SU-DHL-6 (cell line): ENCODE data around the gene PDGFD.

Source experiments
- H2AFZ ChIP-seq: fragments of 200-600 bp; sonication (generic); 2 replicates; pipeline ENCODE4 v1.6.1; 2014; ENCODE audit warnings: low read depth, mild to moderate bottlenecking, moderate library complexity, mixed read lengths, antibody characterized with exemption, low read length; ENCODE audit not compliant: severe bottlenecking
- H3F3A ChIP-seq: fragments of 200-600 bp; shearing (Covaris generic); 2 replicates; pipeline ENCODE4 v1.6.0; 2016; ENCODE audit warnings: antibody characterized with exemption, mild to moderate bottlenecking; ENCODE audit not compliant: insufficient read depth
- H3K27ac ChIP-seq: fragments of 200-600 bp; sonication (generic); 2 replicates; pipeline ENCODE4 v1.5.1; 2016; ENCODE audit warnings: low read depth, mild to moderate bottlenecking, low read length, moderate library complexity, mixed read lengths
- H3K27me3 ChIP-seq: fragments of 200-600 bp; sonication (generic), shearing (Covaris generic); 2 replicates; pipeline ENCODE4 v1.6.0; 2014; ENCODE audit warnings: mild to moderate bottlenecking, low read length
- H3K36me3 ChIP-seq: fragments of 200-600 bp; sonication (generic); 2 replicates; pipeline ENCODE4 v1.6.1; 2014; ENCODE audit warnings: mild to moderate bottlenecking, low read length, mixed read lengths
- H3K4me2 ChIP-seq: fragments of 300-600, 200-600 bp; shearing (Covaris generic), sonication (generic); 2 replicates; pipeline ENCODE4 v1.6.0; 2014; ENCODE audit warnings: low read length, low read depth, mild to moderate bottlenecking; ENCODE audit not compliant: poor library complexity, severe bottlenecking
- H3K4me3 ChIP-seq: fragments of 200-600 bp; sonication (generic); 2 replicates; pipeline ENCODE4 v1.5.1; 2014; ENCODE audit warnings: antibody characterized with exemption, low read length, mild to moderate bottlenecking, mixed read lengths; ENCODE audit not compliant: insufficient read depth, poor library complexity, severe bottlenecking
- H3K79me2 ChIP-seq: fragments of 200-600 bp; sonication (generic); 2 replicates; pipeline ENCODE4 v1.6.1; 2014; ENCODE audit warnings: mild to moderate bottlenecking, low read length, moderate library complexity; ENCODE audit not compliant: insufficient read depth
- H3K9ac ChIP-seq: fragments of 200-600 bp; sonication (generic); 2 replicates; pipeline ENCODE4 v1.7.0; 2014; ENCODE audit warnings: mild to moderate bottlenecking, low read length
- H3K9me2 ChIP-seq: fragments of 200-600 bp; sonication (generic); replicated peaks from 2 replicates; pipeline ENCODE4 v1.6.1; 2014; ENCODE audit warnings: low read length; ENCODE audit not compliant: insufficient read depth
- H3K9me3 ChIP-seq: fragments of 200-600 bp; sonication (generic); 2 replicates; pipeline ENCODE4 v1.6.1; 2014; ENCODE audit warnings: low read length, mixed read lengths; ENCODE audit not compliant: insufficient read depth
- H4K20me1 ChIP-seq: fragments of 200-600 bp; sonication (generic); 2 replicates; pipeline ENCODE4 v1.6.1; 2014; ENCODE audit warnings: low read depth, mild to moderate bottlenecking, antibody characterized with exemption, low read length, moderate library complexity, mixed read lengths
- EZH2phosphoT487 ChIP-seq: fragments of 200-600 bp; sonication (generic), shearing (Covaris generic); conservative IDR thresholded peaks from 2 replicates; pipeline ENCODE4 v1.6.1; 2018; ENCODE audit warnings: mild to moderate bottlenecking, antibody characterized with exemption, low read length, moderate library complexity, mixed read lengths
- TF ChIP-seq, protein P1 (sequence below): fragments of 200-600 bp; sonication (generic); IDR thresholded peaks from one replicate; pipeline ENCODE4 v1.5.1; 2017; ENCODE audit warnings: antibody characterized with exemption, mild to moderate bottlenecking, low read length, moderate library complexity; ENCODE audit not compliant: insufficient read depth, poor library complexity, severe bottlenecking

PDGFD gene

DNA sequence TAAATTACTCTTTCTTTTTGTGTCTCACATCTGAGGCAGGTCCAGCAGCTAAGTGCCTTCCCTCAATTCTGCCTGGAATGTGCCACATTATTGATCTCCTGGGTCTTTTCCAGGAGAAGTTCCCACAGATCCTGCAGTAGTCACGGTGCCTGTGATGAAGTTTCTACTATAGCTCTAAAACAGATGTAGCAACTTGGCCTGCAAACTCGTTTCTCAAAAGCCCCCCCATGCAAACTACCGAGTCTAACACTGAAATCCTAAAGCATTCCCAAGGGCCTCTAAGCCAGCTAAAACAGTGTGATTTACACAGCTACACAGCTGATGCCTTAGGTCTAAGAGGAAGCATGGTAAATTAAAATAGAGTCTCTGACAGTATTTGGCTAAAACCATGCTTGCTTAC, 73.2 kb downstream of the PDGFD start:
- Histone ChIP-seq H3K9ac (no peak overlapping the region), H3K27me3 (no peaks in the 10 kb centered on the region), H3K4me2 (no peak overlapping the region)

GRCh38 chr11:104089481-104089880, 74.5 kb downstream of the PDGFD start:
- TF ChIP-seq EZH2phosphoT487, result no peak
- TF ChIP-seq, protein P1, sequence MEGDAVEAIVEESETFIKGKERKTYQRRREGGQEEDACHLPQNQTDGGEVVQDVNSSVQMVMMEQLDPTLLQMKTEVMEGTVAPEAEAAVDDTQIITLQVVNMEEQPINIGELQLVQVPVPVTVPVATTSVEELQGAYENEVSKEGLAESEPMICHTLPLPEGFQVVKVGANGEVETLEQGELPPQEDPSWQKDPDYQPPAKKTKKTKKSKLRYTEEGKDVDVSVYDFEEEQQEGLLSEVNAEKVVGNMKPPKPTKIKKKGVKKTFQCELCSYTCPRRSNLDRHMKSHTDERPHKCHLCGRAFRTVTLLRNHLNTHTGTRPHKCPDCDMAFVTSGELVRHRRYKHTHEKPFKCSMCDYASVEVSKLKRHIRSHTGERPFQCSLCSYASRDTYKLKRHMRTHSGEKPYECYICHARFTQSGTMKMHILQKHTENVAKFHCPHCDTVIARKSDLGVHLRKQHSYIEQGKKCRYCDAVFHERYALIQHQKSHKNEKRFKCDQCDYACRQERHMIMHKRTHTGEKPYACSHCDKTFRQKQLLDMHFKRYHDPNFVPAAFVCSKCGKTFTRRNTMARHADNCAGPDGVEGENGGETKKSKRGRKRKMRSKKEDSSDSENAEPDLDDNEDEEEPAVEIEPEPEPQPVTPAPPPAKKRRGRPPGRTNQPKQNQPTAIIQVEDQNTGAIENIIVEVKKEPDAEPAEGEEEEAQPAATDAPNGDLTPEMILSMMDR, result no peak
- Histone ChIP-seq H3K9me3 (no peaks in the 10 kb centered on the region), H3K4me2 (no peak overlapping the region), H3K79me2 (no peaks in the 10 kb centered on the region; the same call in 1 of the 2 replicates), H3F3A (no peaks in the 10 kb centered on the region), H3K27me3 (no peaks in the 10 kb centered on the region), H2AFZ (no peak overlapping the region), H4K20me1 (no peaks in the 10 kb centered on the region), H3K27ac (no peak overlapping the region), H3K9ac (no peak overlapping the region), H3K9me2 (no peaks in the 10 kb centered on the region), H3K4me3 (no peak overlapping the region), H3K36me3 (no peaks in the 10 kb centered on the region)

More for the DNA sequence above, 73.2 kb downstream of the PDGFD start:
- Histone ChIP-seq H3K27ac (no peak overlapping the region), H3K36me3 (no peaks in the 10 kb centered on the region), H3K4me3 (no peak overlapping the region), H3K9me3 (no peaks in the 10 kb centered on the region), H2AFZ (no peak overlapping the region), H3K79me2 (peaks cover 8% of the 10 kb centered on the region; the same call in 1 of the 2 replicates), H4K20me1 (no peaks in the 10 kb centered on the region), H3K9me2 (no peaks in the 10 kb centered on the region), H3F3A (no peaks in the 10 kb centered on the region)
- TF ChIP-seq, protein P1, result no peak
- TF ChIP-seq EZH2phosphoT487, result no peak

GRCh38 chr11:104086621-104087020, 77.3 kb downstream of the PDGFD start:
- no peak overlapping the region for H3K4me2 ChIP-seq
- TF ChIP-seq EZH2phosphoT487, result no peak
- TF ChIP-seq, protein P1, result no peak

More at GRCh38 chr11:104086621-104087020, 77.3 kb downstream of the PDGFD start:
- H3F3A ChIP-seq, result no peaks in the 10 kb centered on the region
- no peaks in the 10 kb centered on the region for H3K36me3 ChIP-seq
- H3K9me3 ChIP-seq, result no peaks in the 10 kb centered on the region
- H3K79me2 ChIP-seq, result no peaks in the 10 kb centered on the region
- no peak overlapping the region for H3K9ac ChIP-seq
- no peaks in the 10 kb centered on the region for H4K20me1 ChIP-seq
- no peak overlapping the region for H3K4me3 ChIP-seq
- no peak overlapping the region for H2AFZ ChIP-seq
- H3K9me2 ChIP-seq, result no peaks in the 10 kb centered on the region
- H3K27me3 ChIP-seq, result no peaks in the 10 kb centered on the region
- no peak overlapping the region for H3K27ac ChIP-seq
